HepG2 (cell line): ENCODE measurements around the gene TOR2A. TPM values are rescaled to one million over a fixed set of nuclear protein-coding genes. Genes with fewer than 3 reads are reported as not detected.

Experiments
- AHR ChIP-seq: IDR thresholded peaks from 2 replicates; pipeline ENCODE4 v1.6.1; 2018; ENCODE audit warnings: missing genetic modification reagents, missing compliant biosample characterization
- AKAP8 ChIP-seq: sonication (generic); formaldehyde crosslinking; IDR thresholded peaks from 2 replicates; pipeline ENCODE4 v1.5.1; 2020; ENCODE audit warnings: mild to moderate bottlenecking, missing genetic modification reagents
- FOXK1 ChIP-seq: sonication (generic); formaldehyde crosslinking; IDR thresholded peaks from 2 replicates; pipeline ENCODE4 v1.4.0; 2020; ENCODE audit warnings: low read depth, missing genetic modification reagents, borderline replicate concordance
- FOXP1 ChIP-seq, 2 experiments: fragments of 450-650 bp in 1 of 2; IDR thresholded peaks; 2 replicates each; pipeline ENCODE4 v1.6.1; 2017 to 2018; ENCODE audit warnings: antibody characterized with exemption in 1 of 2
- GATAD1 ChIP-seq: IDR thresholded peaks from 2 replicates; pipeline ENCODE4 v1.6.1; 2016; ENCODE audit warnings: missing genetic modification reagents, missing compliant biosample characterization
- GTF3A ChIP-seq: sonication (generic); formaldehyde crosslinking; conservative IDR thresholded peaks from 2 replicates; pipeline ENCODE4 v1.4.0; 2020; ENCODE audit warnings: mild to moderate bottlenecking, missing genetic modification reagents
- HMG20A ChIP-seq: IDR thresholded peaks from 2 replicates; pipeline ENCODE4 v1.6.1; 2016; ENCODE audit warnings: borderline replicate concordance
- KMT2B ChIP-seq: IDR thresholded peaks from 2 replicates; pipeline ENCODE4 v1.6.1; 2016; ENCODE audit warnings: missing genetic modification reagents, missing compliant biosample characterization
- MAZ ChIP-seq, 2 experiments: sonication (generic) in 1 of 2; formaldehyde crosslinking in 1 of 2; IDR thresholded peaks; 2 replicates each; pipeline versions ENCODE4 v1.5.0 to v1.6.1; 2012 to 2020; ENCODE audit warnings: low read depth in 2 of 2, mild to moderate bottlenecking in 2 of 2, borderline replicate concordance in 1 of 2, improper control_type of control experiment in 1 of 2, low read length in 1 of 2, missing genetic modification reagents in 1 of 2, moderate library complexity in 1 of 2
- NR2F6 ChIP-seq, 2 experiments: IDR thresholded peaks; 2 replicates each; pipeline ENCODE4 v1.6.1; 2016; ENCODE audit warnings: antibody characterized with exemption in 1 of 2, mild to moderate bottlenecking in 1 of 2
- SOX13 ChIP-seq, 3 experiments: fragments of 450-650 bp in 1 of 3; sonication (generic) in 1 of 3; formaldehyde crosslinking in 1 of 3; IDR thresholded peaks in 2 of 3; conservative IDR thresholded peaks in 1 of 3; 2 replicates each; pipeline versions ENCODE4 v1.5.0 to v1.6.1; 2016 to 2020; ENCODE audit warnings: antibody characterized with exemption in 1 of 3, mild to moderate bottlenecking in 1 of 3, missing compliant biosample characterization in 1 of 3, missing genetic modification reagents in 1 of 3, moderate library complexity in 1 of 3
- ZBTB2 ChIP-seq: sonication (generic); formaldehyde crosslinking; IDR thresholded peaks from 2 replicates; pipeline ENCODE4 v1.8.0; 2022; ENCODE audit warnings: low read depth, missing genetic modification reagents
- ZNF326 ChIP-seq: sonication (generic); formaldehyde crosslinking; IDR thresholded peaks from 2 replicates; pipeline ENCODE4 v1.4.0; 2020; ENCODE audit warnings: missing genetic modification reagents, borderline replicate concordance
- ZNF33B ChIP-seq: sonication (generic); formaldehyde crosslinking; IDR thresholded peaks from 2 replicates; pipeline ENCODE4 v1.5.1; 2020; ENCODE audit warnings: mild to moderate bottlenecking, missing genetic modification reagents
- ZNF775 ChIP-seq: sonication (generic); formaldehyde crosslinking; IDR thresholded peaks from 2 replicates; pipeline ENCODE4 v1.4.0; 2020; ENCODE audit warnings: missing genetic modification reagents, mild to moderate bottlenecking, moderate library complexity, borderline replicate concordance
- polyA plus RNA-seq, 8 experiments: library from polyadenylated mRNA; depleted of rRNA in 3 of 8; stranded (reverse) in 7 of 8; unstranded in 1 of 8; fragments of >200 nt; fragmentation: Illumina TruSeq in 4 of 8; extraction: Trizol in 4 of 8; gene quantifications; 2 replicates each; pipeline versions ENCODE4 v1.2.1 to v1.2.3, GENCODE V29; 2011 to 2016; ENCODE audit warnings: low read depth in 4 of 8, missing spikeins in 1 of 8, mixed read lengths in 1 of 8; ENCODE audit not compliant: insufficient read depth in 1 of 8
- total RNA-seq, 5 experiments: library from RNA; depleted of rRNA; stranded (reverse); fragments of >200 nt; fragmentation: Illumina TruSeq; extraction: Trizol; gene quantifications; 2 replicates each; pipeline ENCODE4 v1.2.3, GENCODE V29; 2016; ENCODE audit warnings: low read depth in 1 of 5
- TF ChIP-seq, protein P1 (sequence below): sonication (generic); formaldehyde crosslinking; IDR thresholded peaks from 2 replicates; pipeline ENCODE4 v1.5.0; 2020; ENCODE audit warnings: mild to moderate bottlenecking, missing genetic modification reagents, borderline replicate concordance
- TF ChIP-seq, protein P2 (sequence below): sonication (generic); formaldehyde crosslinking; IDR thresholded peaks from 2 replicates; pipeline ENCODE4 v1.4.0; 2020; ENCODE audit warnings: mild to moderate bottlenecking, missing genetic modification reagents

Gene TOR2A
- total and polyA plus RNA-seq, 2 of the 13 experiments (the other 11 are each of a cell fraction or from before 2014, with no cell fraction given), result 3.5 to 7.2 TPM

DNA sequence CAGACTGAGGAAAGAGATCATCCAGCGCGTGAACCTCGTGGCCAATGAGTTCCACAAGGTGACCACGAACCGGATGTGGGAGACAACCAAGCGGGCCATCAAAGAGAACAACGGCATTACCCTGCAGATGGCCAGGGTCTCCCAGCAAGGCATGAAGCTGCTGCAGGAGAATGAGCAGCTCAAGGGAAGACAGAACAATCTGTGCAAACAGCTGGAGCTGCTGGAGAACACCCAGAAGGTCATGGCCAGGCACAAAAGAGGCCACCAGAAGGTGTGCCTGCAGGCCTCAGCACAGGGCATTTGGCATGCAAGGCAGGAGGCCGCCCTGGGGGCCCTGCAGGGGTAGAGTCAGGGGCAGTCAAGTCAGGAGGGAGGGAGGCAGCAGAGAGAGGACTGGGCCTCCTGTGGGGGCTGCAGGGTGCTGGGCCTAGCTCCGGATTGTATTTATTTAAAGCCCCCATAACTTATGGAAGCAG, 23.8 kb downstream of the TOR2A start (continued):
- TF ChIP-seq ZBTB2 (CRISPR knock-in tag) (no peak), GATAD1 (CRISPR knock-in tag) (no peak), FOXK1 (CRISPR knock-in tag) (no peak), GTF3A (CRISPR knock-in tag) (no peak), ZNF33B (no peak), ZNF326 (CRISPR knock-in tag) (no peak), HMG20A (peak; percentile 35; the same call in 1 of the 2 replicates), MAZ (IDR thresholded peaks at IDR 0.05; ENCODE audit: borderline replicate concordance, low read depth, low read length) (no peak), MAZ (CRISPR knock-in tag; IDR thresholded peaks at IDR 0.05; ENCODE audit: low read depth) (no peak), SOX13 (IDR thresholded peaks at IDR 0.05) (no peak), SOX13 (CRISPR knock-in tag; conservative IDR thresholded peaks at IDR 0.05 in 1 of 2, IDR thresholded peaks at IDR 0.05 in 1 of 2) (peak in 1 of 2 experiments; percentile 69; a peak in 2 of 4 replicates), FOXP1 (IDR thresholded peaks at IDR 0.05) (no peak), FOXP1 (CRISPR knock-in tag; IDR thresholded peaks at IDR 0.05) (no peak), NR2F6 (IDR thresholded peaks at IDR 0.05) (peak; percentile 76), NR2F6 (CRISPR knock-in tag; IDR thresholded peaks at IDR 0.05) (peak; percentile 63; the same call in 1 of the 2 replicates), AKAP8 (CRISPR knock-in tag) (no peak), KMT2B (no peak), AHR (CRISPR knock-in tag) (no peak), ZNF775 (no peak)
- TF ChIP-seq, protein P1, sequence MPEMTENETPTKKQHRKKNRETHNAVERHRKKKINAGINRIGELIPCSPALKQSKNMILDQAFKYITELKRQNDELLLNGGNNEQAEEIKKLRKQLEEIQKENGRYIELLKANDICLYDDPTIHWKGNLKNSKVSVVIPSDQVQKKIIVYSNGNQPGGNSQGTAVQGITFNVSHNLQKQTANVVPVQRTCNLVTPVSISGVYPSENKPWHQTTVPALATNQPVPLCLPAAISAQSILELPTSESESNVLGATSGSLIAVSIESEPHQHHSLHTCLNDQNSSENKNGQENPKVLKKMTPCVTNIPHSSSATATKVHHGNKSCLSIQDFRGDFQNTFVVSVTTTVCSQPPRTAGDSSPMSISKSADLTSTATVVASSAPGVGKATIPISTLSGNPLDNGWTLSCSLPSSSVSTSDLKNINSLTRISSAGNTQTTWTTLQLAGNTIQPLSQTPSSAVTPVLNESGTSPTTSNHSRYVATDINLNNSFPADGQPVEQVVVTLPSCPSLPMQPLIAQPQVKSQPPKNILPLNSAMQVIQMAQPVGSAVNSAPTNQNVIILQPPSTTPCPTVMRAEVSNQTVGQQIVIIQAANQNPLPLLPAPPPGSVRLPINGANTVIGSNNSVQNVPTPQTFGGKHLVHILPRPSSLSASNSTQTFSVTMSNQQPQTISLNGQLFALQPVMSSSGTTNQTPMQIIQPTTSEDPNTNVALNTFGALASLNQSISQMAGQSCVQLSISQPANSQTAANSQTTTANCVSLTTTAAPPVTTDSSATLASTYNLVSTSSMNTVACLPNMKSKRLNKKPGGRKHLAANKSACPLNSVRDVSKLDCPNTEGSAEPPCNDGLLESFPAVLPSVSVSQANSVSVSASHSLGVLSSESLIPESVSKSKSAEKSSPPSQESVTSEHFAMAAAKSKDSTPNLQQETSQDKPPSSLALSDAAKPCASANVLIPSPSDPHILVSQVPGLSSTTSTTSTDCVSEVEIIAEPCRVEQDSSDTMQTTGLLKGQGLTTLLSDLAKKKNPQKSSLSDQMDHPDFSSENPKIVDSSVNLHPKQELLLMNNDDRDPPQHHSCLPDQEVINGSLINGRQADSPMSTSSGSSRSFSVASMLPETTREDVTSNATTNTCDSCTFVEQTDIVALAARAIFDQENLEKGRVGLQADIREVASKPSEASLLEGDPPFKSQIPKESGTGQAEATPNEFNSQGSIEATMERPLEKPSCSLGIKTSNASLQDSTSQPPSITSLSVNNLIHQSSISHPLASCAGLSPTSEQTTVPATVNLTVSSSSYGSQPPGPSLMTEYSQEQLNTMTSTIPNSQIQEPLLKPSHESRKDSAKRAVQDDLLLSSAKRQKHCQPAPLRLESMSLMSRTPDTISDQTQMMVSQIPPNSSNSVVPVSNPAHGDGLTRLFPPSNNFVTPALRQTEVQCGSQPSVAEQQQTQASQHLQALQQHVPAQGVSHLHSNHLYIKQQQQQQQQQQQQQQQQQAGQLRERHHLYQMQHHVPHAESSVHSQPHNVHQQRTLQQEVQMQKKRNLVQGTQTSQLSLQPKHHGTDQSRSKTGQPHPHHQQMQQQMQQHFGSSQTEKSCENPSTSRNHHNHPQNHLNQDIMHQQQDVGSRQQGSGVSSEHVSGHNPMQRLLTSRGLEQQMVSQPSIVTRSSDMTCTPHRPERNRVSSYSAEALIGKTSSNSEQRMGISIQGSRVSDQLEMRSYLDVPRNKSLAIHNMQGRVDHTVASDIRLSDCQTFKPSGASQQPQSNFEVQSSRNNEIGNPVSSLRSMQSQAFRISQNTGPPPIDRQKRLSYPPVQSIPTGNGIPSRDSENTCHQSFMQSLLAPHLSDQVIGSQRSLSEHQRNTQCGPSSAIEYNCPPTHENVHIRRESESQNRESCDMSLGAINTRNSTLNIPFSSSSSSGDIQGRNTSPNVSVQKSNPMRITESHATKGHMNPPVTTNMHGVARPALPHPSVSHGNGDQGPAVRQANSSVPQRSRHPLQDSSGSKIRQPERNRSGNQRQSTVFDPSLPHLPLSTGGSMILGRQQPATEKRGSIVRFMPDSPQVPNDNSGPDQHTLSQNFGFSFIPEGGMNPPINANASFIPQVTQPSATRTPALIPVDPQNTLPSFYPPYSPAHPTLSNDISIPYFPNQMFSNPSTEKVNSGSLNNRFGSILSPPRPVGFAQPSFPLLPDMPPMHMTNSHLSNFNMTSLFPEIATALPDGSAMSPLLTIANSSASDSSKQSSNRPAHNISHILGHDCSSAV (CRISPR knock-in tag), result no peak
- TF ChIP-seq, protein P2, sequence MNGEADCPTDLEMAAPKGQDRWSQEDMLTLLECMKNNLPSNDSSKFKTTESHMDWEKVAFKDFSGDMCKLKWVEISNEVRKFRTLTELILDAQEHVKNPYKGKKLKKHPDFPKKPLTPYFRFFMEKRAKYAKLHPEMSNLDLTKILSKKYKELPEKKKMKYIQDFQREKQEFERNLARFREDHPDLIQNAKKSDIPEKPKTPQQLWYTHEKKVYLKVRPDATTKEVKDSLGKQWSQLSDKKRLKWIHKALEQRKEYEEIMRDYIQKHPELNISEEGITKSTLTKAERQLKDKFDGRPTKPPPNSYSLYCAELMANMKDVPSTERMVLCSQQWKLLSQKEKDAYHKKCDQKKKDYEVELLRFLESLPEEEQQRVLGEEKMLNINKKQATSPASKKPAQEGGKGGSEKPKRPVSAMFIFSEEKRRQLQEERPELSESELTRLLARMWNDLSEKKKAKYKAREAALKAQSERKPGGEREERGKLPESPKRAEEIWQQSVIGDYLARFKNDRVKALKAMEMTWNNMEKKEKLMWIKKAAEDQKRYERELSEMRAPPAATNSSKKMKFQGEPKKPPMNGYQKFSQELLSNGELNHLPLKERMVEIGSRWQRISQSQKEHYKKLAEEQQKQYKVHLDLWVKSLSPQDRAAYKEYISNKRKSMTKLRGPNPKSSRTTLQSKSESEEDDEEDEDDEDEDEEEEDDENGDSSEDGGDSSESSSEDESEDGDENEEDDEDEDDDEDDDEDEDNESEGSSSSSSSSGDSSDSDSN (CRISPR knock-in tag), result 0 out of 2 replicates have a peak, but pooled peaks have one; percentile 20
